Loucy (cell line): ENCODE results near the gene GABRR1.

Source experiments
- H2AFZ ChIP-seq: fragments of 200-600 bp; sonication (generic); 2 replicates; pipeline ENCODE4 v1.6.0; 2016; ENCODE audit warnings: antibody characterized with exemption, mild to moderate bottlenecking, low read length, moderate library complexity
- H3F3A ChIP-seq: fragments of 200-600 bp; 2 replicates; pipeline ENCODE4 v1.6.0; 2016; ENCODE audit warnings: antibody characterized with exemption, low read depth, mild to moderate bottlenecking
- H3K27me3 ChIP-seq: fragments of 200-600 bp; sonication (generic); 2 replicates; pipeline ENCODE4 v1.6.1; 2014; ENCODE audit warnings: low read length, mild to moderate bottlenecking; ENCODE audit not compliant: insufficient read depth, poor library complexity, severe bottlenecking
- H3K36me3 ChIP-seq: fragments of 200-600 bp; sonication (generic); 2 replicates; pipeline ENCODE4 v1.6.1; 2016; ENCODE audit warnings: low read length; ENCODE audit not compliant: insufficient read depth
- H3K4me1 ChIP-seq: fragments of 200-600 bp; sonication (generic); 2 replicates; pipeline ENCODE4 v1.5.1; 2014; ENCODE audit warnings: low read length, mild to moderate bottlenecking; ENCODE audit not compliant: insufficient read depth, poor library complexity, severe bottlenecking
- H3K4me2 ChIP-seq: fragments of 200-600 bp; sonication (generic); 2 replicates; pipeline ENCODE4 v1.6.0; 2014; ENCODE audit warnings: antibody characterized with exemption, low read length, low read depth, mild to moderate bottlenecking; ENCODE audit not compliant: poor library complexity, severe bottlenecking
- H3K4me3 ChIP-seq: fragments of 200-600 bp; sonication (generic); 2 replicates; pipeline ENCODE4 v1.5.1; 2014; ENCODE audit warnings: low read length, mild to moderate bottlenecking, mixed read lengths; ENCODE audit not compliant: poor library complexity, severe bottlenecking
- H3K79me2 ChIP-seq: fragments of 200-600 bp; sonication (generic); 2 replicates; pipeline ENCODE4 v1.6.1; 2014; ENCODE audit warnings: low read length; ENCODE audit not compliant: insufficient read depth
- H3K9ac ChIP-seq: fragments of 200-600 bp; sonication (generic); 2 replicates; pipeline ENCODE4 v1.6.0; 2014; ENCODE audit warnings: mild to moderate bottlenecking, low read depth, low read length, moderate library complexity; ENCODE audit not compliant: poor library complexity, severe bottlenecking
- H3K9me2 ChIP-seq: fragments of 200-600 bp; sonication (generic); replicated peaks from 2 replicates; pipeline ENCODE4 v1.6.1; 2016; ENCODE audit warnings: low read depth, low read length, mixed read lengths
- H3K9me3 ChIP-seq: fragments of 200-600 bp; sonication (generic); 2 replicates; pipeline ENCODE4 v1.6.1; 2014; ENCODE audit warnings: mild to moderate bottlenecking, antibody characterized with exemption, low read length, low read depth; ENCODE audit not compliant: insufficient read depth
- H4K20me1 ChIP-seq: fragments of 200-600 bp; sonication (generic); 2 replicates; pipeline ENCODE4 v1.6.0; 2014; ENCODE audit warnings: antibody characterized with exemption, low read length, mild to moderate bottlenecking; ENCODE audit not compliant: insufficient read depth, poor library complexity, severe bottlenecking
- EZH2phosphoT487 ChIP-seq: fragments of 200-600 bp; IDR thresholded peaks from 2 replicates; pipeline ENCODE4 v1.6.1; 2018; ENCODE audit warnings: antibody characterized with exemption, mild to moderate bottlenecking, moderate library complexity, borderline replicate concordance
- TF ChIP-seq, protein P1 (sequence below): fragments of 200-600 bp; sonication (generic); conservative IDR thresholded peaks from 2 replicates; pipeline ENCODE4 v1.5.1; 2014; ENCODE audit warnings: mild to moderate bottlenecking, antibody characterized with exemption, low read length

GABRR1 gene

DNA sequence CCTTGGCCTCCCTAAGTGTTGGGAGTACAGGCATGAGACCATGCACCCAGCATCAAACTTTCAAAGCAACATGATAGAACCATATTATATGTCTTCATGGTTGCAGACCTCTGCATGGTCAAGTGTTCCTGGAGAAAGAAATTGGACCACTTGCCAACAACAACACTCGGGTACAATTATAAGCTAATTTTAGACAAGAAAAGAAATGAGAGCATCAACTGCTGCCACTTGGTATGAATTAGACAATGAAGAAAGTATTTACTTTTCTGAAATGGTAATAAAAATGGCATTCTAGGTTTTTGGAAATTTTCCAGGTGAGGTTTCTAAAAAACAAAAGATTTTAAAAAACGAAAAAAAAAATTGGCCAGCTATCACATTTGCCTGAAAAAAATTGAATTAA, 79.0 kb downstream of the GABRR1 start:
- H3K9ac ChIP-seq = no peak overlapping the region
- no peaks in the 10 kb centered on the region for H3K4me1 ChIP-seq
- no peaks in the 10 kb centered on the region for H3K27me3 ChIP-seq
- H3K4me2 ChIP-seq = no peak overlapping the region
- no peaks in the 10 kb centered on the region for H3K79me2 ChIP-seq
- no peaks in the 10 kb centered on the region for H3K9me3 ChIP-seq
- H2AFZ ChIP-seq = no peak overlapping the region
- H3K36me3 ChIP-seq = no peaks in the 10 kb centered on the region
- H3F3A ChIP-seq = no peaks in the 10 kb centered on the region
- no peak overlapping the region for H3K4me3 ChIP-seq
- H4K20me1 ChIP-seq = no peaks in the 10 kb centered on the region
- no peak for TF ChIP-seq EZH2phosphoT487
- TF ChIP-seq, protein P1, sequence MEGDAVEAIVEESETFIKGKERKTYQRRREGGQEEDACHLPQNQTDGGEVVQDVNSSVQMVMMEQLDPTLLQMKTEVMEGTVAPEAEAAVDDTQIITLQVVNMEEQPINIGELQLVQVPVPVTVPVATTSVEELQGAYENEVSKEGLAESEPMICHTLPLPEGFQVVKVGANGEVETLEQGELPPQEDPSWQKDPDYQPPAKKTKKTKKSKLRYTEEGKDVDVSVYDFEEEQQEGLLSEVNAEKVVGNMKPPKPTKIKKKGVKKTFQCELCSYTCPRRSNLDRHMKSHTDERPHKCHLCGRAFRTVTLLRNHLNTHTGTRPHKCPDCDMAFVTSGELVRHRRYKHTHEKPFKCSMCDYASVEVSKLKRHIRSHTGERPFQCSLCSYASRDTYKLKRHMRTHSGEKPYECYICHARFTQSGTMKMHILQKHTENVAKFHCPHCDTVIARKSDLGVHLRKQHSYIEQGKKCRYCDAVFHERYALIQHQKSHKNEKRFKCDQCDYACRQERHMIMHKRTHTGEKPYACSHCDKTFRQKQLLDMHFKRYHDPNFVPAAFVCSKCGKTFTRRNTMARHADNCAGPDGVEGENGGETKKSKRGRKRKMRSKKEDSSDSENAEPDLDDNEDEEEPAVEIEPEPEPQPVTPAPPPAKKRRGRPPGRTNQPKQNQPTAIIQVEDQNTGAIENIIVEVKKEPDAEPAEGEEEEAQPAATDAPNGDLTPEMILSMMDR = no peak
- no peaks in the 10 kb centered on the region for H3K9me2 ChIP-seq

DNA sequence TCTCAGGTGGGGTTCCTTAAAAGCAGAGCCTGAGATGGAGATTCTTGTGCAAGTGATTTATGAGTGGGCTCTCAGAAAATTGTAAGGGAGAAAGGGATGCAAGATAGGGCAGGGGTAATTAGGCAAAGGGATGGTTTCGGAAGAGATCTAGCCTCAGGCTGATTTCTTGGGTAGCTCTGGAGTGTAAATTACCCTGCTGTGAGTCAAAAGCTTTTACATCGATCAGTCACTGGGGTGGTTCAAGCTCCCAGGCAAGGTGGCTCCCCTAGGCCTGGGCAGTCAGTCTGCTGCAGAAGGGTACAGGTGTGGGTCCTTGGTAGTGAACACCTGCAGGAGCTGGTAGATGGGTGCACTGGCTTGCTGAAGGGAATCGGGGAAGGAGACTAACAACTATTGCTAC, 82.4 kb downstream of the GABRR1 start:
- no peaks in the 10 kb centered on the region for H3K27me3 ChIP-seq
- TF ChIP-seq, protein P1 = no peak
- no peak for TF ChIP-seq EZH2phosphoT487
- H3K4me1 ChIP-seq = no peaks in the 10 kb centered on the region
- no peaks in the 10 kb centered on the region for H3K36me3 ChIP-seq
- no peak overlapping the region for H3K9ac ChIP-seq
- no peaks in the 10 kb centered on the region for H3F3A ChIP-seq
- no peaks in the 10 kb centered on the region for H4K20me1 ChIP-seq
- no peak overlapping the region for H3K4me3 ChIP-seq
- no peak overlapping the region for H2AFZ ChIP-seq
- H3K79me2 ChIP-seq = no peaks in the 10 kb centered on the region
- H3K4me2 ChIP-seq = no peak overlapping the region
- no peaks in the 10 kb centered on the region for H3K9me2 ChIP-seq
- no peaks in the 10 kb centered on the region for H3K9me3 ChIP-seq

DNA sequence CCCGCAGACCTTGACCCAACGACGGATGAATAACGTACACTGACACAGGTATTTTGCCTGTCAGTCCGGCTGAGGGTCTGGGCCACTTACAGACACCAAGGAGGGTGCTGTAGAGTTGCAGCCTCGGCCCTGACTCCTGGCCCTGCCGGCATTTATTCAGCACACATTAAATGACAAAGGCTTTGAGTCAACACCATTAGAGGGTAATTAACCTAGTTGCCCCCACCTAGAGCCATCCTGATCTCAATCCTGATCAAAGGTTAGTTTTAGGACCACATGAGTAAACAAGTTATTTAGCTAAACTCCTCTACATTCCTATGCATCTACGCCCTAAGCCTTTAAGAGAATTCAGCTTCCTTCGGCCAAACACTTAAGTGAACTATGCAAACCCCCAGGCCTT, 83.2 kb downstream of the GABRR1 start:
- Histone ChIP-seq H3K9ac (no peak overlapping the region), H3K9me2 (no peaks in the 10 kb centered on the region), H3K9me3 (no peaks in the 10 kb centered on the region), H3K79me2 (no peaks in the 10 kb centered on the region), H3K4me2 (no peak overlapping the region), H3F3A (no peaks in the 10 kb centered on the region), H2AFZ (no peak overlapping the region), H3K27me3 (no peaks in the 10 kb centered on the region), H3K36me3 (no peaks in the 10 kb centered on the region), H3K4me1 (no peaks in the 10 kb centered on the region), H3K4me3 (no peak overlapping the region), H4K20me1 (no peaks in the 10 kb centered on the region)
- TF ChIP-seq, protein P1 = no peak
